Measurements from ENCODE around the gene ARHGEF18.

DNA sequence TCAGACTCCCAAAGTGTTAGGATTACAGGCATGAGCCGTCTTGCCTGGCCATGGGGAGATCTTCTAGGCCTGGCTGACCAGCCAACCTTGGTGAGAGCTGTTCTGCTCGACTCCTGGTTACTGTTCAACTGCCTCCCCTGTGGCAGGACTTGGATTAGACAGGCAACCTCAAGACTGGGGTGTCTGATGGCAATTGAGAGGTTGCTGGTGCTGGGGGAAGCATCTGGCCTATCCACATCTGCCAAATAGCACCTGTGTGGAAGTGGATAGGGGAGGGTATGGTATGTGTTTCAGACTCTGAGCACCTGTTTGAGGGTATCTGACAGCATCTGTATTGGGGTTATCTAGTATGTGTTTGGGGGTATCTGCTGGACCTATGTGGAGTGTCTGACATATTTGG lies 44.7 kb downstream of the ARHGEF18 start:
- TF ChIP-seq CTCF (IDR thresholded peaks at IDR 0.05) (no peak), POLR2A (IDR thresholded peaks at IDR 0.05) (no peak), POLR2AphosphoS5 (IDR thresholded peaks at IDR 0.05) (no peak), EP300 (IDR thresholded peaks at IDR 0.05) (no peak)

Data from upper lobe of left lung (tissue), 4 donors.